Tibial artery (tissue), 4 donors: ENCODE results near the gene SLC1A7.
A peak's percentile ranks its signal among the peaks of the same experiment; 100 is the strongest.

ENCODE experiments used
- DNase-seq, 2 donors: peaks; one replicate each; pipeline ENCODE4 v3.0.0-alpha.2; 2019
- H3K27ac ChIP-seq, 2 donors: fragments of 200-600 bp; sonication (generic) in 1 of 2; 1 replicate in 1 of 2; 2 replicates in 1 of 2; pipeline ENCODE4 v1.5.1; 2018 to 2019; ENCODE audit warnings: mild to moderate bottlenecking in 1 of 2
- H3K27me3 ChIP-seq, 2 donors: fragments of 200-600 bp; sonication (generic) in 1 of 2; one replicate each; pipeline versions ENCODE4 v1.5.1 to v1.6.0; 2016 to 2019
- H3K36me3 ChIP-seq, 3 donors: fragments of 200-600 bp; sonication (generic) in 2 of 3; one replicate each; pipeline ENCODE4 v1.5.1; 2016 to 2019; ENCODE audit warnings: mild to moderate bottlenecking in 2 of 3
- H3K4me1 ChIP-seq, 4 donors: fragments of 200-600 bp; sonication (generic) in 2 of 4; 1 replicate in 3 of 4; 2 replicates in 1 of 4; pipeline ENCODE4 v1.5.1; 2016 to 2019
- H3K4me3 ChIP-seq, 2 donors: fragments of 200-600 bp; sonication (generic) in 1 of 2; 1 replicate in 1 of 2; 2 replicates in 1 of 2; pipeline ENCODE4 v1.5.1; 2018 to 2019; ENCODE audit warnings: mild to moderate bottlenecking in 2 of 2
- H3K9me3 ChIP-seq, 3 donors: fragments of 200-600 bp; sonication (generic) in 1 of 3; one replicate each; pipeline ENCODE4 v1.5.1; 2016 to 2019
- CTCF ChIP-seq, 2 experiments: fragments of 200-600 bp in 1 of 2; fragments of 450-650 bp in 1 of 2; IDR thresholded peaks; one replicate each; pipeline ENCODE4 v1.5.1; 2017 to 2019; ENCODE audit warnings: antibody characterized with exemption in 2 of 2, mild to moderate bottlenecking in 1 of 2, moderate library complexity in 1 of 2
- intact Hi-C: fragments of 100-400 bp; cut with DNase I; formaldehyde crosslinking; loops from one replicate; pipeline ENCODE4 v1.15.0; 2023; ENCODE audit warnings: low total_unique reads

SLC1A7 gene

GRCh38 chr1:53125623-53126360 lies 16.6 kb downstream of the SLC1A7 start:
- TF ChIP-seq CTCF (IDR thresholded peaks at IDR 0.05): no peak
- Histone ChIP-seq H3K27ac (peak overlapping the region; percentile 1 to 66), H3K27me3 (no peaks in the 10 kb centered on the region), H3K9me3 (no peaks in the 10 kb centered on the region), H3K4me1 (peaks cover 0 to 56% (median 34%) of the 10 kb centered on the region in 4 donors), H3K4me3 (no peak overlapping the region), H3K36me3 (no peaks in the 10 kb centered on the region)
- peak in 1 of 2 donors; percentile 57 for DNase-seq
- intact Hi-C loops: no loop called here

DNA sequence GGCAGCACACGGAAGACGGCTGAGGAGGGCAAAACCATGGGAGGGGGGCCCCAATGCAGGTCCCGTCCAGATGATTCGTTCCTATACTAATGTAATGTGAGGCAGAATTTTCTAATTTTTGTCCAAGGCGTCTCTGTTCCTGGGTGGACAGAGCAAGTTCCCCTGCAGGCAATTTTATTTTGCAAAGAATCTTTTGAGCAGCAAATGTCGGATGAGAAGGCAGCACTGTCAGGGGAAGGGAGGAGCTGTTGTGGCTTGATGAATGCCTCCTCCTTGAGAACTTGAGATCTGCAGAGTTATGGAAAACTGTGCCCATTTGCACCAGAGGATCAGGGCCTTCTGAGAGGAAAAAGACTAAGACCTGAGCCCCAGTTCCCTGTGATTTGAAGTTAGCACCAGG lies 17.3 kb downstream of the SLC1A7 start:
- H3K4me1 ChIP-seq: peaks cover 0 to 59% (median 34%) of the 10 kb centered on the region in 4 donors
- no peak overlapping the region for H3K4me3 ChIP-seq
- intact Hi-C loops: no loop called here
- H3K27ac ChIP-seq: peak overlapping the region; percentile 66 to 69
- no peak for DNase-seq
- H3K36me3 ChIP-seq: no peaks in the 10 kb centered on the region
- TF ChIP-seq CTCF (IDR thresholded peaks at IDR 0.05): no peak
- no peaks in the 10 kb centered on the region for H3K9me3 ChIP-seq
- H3K27me3 ChIP-seq: no peaks in the 10 kb centered on the region

DNA sequence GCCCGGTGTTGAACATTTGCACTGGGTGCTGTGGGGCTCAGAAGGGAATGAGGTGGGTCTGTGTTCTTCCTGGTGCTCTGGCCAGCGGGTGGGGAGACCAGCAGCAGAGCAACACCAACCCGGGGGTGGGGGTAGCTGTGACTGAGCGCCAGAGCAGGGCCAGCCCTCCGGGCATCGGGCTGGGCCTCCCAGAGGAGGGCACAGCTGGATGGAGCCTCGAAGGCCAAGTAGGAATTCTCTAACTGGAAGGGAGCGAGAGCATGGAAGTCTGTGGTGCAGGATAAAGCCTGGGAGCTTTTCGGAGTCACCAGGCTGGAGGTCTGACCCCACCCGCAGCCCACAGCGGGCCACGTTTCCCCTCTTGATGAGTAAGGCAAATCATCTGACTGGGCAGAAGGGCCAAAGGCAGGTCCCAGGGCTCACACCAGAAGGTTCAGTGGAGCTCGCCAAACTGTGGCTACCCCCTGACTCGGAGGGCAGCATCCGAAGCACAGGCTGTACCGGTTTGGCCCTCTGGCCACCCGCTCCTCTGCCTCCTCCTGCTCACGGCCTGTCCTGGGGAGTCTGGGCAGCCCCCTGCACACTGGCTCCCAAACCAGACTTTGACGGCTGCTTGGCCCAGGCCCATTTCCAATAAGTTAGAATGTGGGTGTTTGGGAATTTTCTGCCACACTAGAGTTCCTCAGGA lies 18.8 kb downstream of the SLC1A7 start:
- DNase-seq: peak; percentile 86 to 91
- H3K4me1 ChIP-seq: peaks cover 0 to 59% (median 34%) of the 10 kb centered on the region in 4 donors
- H3K4me3 ChIP-seq: no peak overlapping the region
- no peaks in the 10 kb centered on the region for H3K27me3 ChIP-seq
- intact Hi-C loops: no loop called here
- TF ChIP-seq CTCF (IDR thresholded peaks at IDR 0.05): no peak
- H3K27ac ChIP-seq: peak overlapping the region; percentile 66 to 69
- H3K9me3 ChIP-seq: no peaks in the 10 kb centered on the region
- no peaks in the 10 kb centered on the region for H3K36me3 ChIP-seq

- Histone ChIP-seq H3K4me1 (peaks cover 0 to 59% (median 34%) of the 10 kb centered on the region in 4 donors), H3K36me3 (no peaks in the 10 kb centered on the region), H3K27ac (peak overlapping the region; percentile 66 to 69), H3K9me3 (no peaks in the 10 kb centered on the region), H3K4me3 (no peak overlapping the region), H3K27me3 (no peaks in the 10 kb centered on the region)
- TF ChIP-seq CTCF (IDR thresholded peaks at IDR 0.05): no peak
- intact Hi-C loops: no loop called here
- no peak for DNase-seq
Measured at GRCh38 chr1:53122961-53123413, 19.5 kb downstream of the SLC1A7 start.

DNA sequence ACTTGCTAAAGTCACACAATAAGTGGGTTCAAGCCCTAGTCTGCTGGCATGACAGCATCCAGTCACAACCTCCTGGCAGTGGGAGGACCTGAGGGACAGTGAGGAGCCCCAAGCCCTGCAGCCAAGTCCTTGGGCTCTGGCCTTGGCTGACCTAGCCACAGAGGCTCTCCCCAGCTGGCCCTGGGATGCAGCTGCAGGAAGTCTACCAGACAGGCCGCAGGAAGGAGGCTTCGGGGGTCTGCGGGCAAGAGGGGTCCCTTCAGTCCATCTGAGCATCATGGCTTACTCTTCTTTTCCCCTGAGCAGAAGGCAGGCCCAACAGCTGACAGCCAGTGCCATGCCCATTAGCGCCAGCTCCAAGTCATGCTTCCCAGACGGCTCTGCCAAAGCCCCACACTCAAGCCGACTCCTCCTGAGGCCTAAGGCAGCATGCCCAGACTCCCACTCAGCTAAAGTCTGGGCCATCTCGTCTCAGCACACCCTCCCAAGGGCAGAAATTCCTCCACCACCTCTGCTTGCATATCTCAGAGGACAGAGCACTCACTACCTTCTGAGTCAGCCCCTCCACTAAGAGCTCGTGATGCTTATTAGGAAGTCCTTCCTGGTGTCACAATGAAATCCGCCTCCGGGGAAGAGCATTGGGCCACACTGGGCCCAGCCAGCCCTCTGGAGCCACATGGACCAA lies 20.1 kb downstream of the SLC1A7 start:
- no peak overlapping the region for H3K4me3 ChIP-seq
- TF ChIP-seq CTCF (IDR thresholded peaks at IDR 0.05): no peak
- H3K36me3 ChIP-seq: no peaks in the 10 kb centered on the region
- no peaks in the 10 kb centered on the region for H3K9me3 ChIP-seq
- H3K27ac ChIP-seq: peak overlapping the region; percentile 66 to 69
- peak in 1 of 2 donors; percentile 32 for DNase-seq
- peaks cover 0 to 59% (median 34%) of the 10 kb centered on the region in 4 donors for H3K4me1 ChIP-seq
- intact Hi-C loops: no loop called here
- no peaks in the 10 kb centered on the region for H3K27me3 ChIP-seq
